Right kidney (tissue), 1 donor: Measurements from ENCODE around the gene ST6GALNAC3.

ENCODE experiments used
- DNase-seq: peaks from one replicate; pipeline ENCODE4 v3.0.0-alpha.2; 2016

ST6GALNAC3 gene

DNA sequence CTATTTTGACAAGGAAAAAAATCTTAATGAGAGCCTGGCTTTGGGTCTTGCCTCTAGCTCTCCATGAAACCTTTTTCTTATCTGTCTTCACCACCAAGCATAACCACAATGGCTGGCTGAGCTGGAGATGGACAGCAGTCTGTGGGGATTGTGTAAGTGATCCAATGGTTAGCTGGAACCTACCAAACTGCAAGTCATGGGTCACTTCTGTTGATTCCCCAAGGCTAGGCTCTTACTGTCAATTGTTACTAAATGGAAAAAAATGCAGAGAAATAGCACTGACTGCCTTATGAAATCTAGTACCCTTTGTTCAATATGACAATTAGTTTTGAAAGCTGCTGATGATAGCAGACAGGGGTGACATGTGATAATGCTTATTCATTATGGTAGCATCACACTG is 359.0 kb downstream of the ST6GALNAC3 start:
- no peak for DNase-seq

- DNase-seq = no peak
Measured at GRCh38 chr1:76443217-76443616, 368.7 kb downstream of the ST6GALNAC3 start.

GRCh38 chr1:76444773-76445172 is 370.2 kb downstream of the ST6GALNAC3 start:
- no peak for DNase-seq

GRCh38 chr1:76450229-76450628 is 375.7 kb downstream of the ST6GALNAC3 start:
- DNase-seq = no peak

DNA sequence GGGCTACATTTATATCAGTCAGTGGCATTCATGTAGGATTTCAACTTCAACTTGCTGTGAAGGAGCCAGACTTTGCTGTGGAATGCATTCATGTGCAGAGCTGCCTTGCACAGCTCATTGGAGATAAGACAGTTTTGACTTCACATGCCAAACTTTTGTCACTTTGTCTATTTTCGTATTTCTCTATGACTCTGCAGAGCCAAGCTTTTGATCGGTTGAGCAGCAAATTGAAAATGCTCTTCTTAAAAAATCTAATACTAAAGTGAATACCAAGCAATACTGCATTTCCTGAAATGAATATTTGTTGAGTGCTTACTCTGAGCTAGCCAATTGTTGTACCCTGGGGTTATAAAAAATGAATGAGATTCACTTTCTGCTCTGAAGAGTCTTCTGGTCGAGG is 388.7 kb downstream of the ST6GALNAC3 start:
- no peak for DNase-seq

GRCh38 chr1:76463849-76464248 is 389.3 kb downstream of the ST6GALNAC3 start:
- no peak for DNase-seq

GRCh38 chr1:76465030-76465429 is 390.5 kb downstream of the ST6GALNAC3 start:
- no peak for DNase-seq

DNA sequence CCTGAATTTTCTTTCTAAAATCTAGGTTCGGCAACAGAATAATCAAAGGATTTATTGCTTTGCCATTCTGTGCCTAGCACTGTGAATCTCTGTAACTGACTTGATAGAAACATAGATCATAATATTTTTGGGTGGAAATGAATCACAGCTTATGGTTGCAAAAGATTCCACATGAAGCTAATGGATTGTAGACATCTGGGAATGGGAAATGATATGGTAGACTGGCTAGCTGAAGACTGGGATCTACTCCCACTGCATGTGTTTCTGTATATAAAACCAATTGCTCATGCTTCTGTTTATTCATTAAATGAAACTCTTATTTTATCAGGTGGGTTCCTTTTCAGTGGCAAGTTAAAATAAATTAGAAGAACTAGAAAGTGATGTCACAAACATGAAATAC is 395.6 kb downstream of the ST6GALNAC3 start:
- no peak for DNase-seq

DNA sequence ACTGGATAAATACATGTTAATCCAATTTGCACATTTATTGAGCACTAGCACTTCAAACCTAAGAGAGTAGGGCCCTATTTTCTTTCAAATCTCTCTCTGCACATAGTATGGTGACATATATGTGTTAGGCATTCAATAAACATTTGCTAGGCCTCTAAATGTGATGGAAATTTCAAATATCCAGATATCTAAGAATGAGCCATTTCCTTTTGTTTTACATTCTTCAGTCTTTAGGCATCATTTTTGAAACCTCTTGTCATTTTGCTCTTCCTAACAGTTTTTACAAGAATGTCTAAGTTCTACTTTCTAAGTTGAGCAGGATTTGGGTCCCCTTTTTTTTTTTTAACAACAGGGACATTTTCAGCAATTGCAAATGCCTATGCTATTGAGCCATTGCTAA is 397.0 kb downstream of the ST6GALNAC3 start:
- DNase-seq = no peak

GRCh38 chr1:76473591-76473990 is 399.0 kb downstream of the ST6GALNAC3 start:
- no peak for DNase-seq

DNA sequence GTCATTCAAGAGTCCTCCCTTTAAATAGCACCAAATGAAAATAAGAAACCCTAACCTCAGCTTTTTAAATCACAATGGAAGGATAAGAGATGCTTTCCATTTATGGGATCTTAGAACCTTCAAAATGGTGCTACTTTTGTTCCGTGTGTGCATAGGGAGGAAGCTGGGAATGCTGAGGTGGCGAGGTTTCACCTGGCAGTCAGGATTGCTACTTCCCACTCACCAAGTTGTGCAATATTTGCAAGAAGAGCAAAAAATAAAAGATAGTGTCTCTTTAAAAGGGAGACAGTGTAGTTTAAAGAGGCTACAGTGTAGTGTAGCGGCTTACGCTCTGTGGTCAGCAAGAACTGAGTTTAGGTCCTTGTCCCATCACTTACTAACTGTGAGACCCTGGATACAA is 400.4 kb downstream of the ST6GALNAC3 start:
- no peak for DNase-seq

- DNase-seq = no peak
Measured at GRCh38 chr1:76477156-76477555, 402.6 kb downstream of the ST6GALNAC3 start.

GRCh38 chr1:76480827-76481226 is 406.3 kb downstream of the ST6GALNAC3 start:
- DNase-seq = no peak

DNA sequence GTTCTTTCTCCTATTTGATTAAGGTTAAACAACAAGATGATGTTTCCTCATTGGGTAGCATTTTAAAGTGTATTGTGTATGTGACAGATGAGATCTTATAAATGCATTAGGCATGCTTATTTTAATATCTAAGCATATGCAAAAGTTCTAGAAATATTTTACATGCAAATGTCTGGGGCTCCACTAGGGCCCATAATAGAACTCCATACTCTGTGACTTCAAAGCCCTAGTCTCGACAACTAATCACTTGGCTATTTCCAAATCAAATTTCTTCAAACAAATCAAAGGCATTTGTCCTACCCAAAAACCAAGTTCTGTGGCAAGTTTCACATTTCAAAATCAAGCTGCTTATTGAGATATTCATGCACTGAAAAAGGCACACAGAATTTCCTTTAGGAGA is 407.1 kb downstream of the ST6GALNAC3 start:
- no peak for DNase-seq

DNA sequence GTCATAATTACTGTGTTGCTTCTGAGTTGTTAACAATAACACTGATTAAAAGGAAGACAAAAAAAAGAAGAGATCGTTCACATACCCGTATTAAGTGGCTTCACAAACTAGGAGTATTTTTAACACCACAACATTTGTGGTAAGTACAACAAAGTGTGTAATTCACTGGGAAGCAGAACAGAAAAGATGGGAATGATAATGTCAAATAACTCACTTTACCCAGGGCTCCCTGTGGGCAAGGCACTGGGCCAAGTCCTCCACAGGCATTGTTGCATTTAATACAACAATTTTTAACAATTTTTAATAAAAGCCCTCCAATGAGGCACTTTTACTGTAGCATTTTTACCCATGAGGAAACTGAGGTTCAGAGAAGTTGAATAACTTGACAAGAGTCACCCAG is 407.7 kb downstream of the ST6GALNAC3 start:
- no peak for DNase-seq

DNA sequence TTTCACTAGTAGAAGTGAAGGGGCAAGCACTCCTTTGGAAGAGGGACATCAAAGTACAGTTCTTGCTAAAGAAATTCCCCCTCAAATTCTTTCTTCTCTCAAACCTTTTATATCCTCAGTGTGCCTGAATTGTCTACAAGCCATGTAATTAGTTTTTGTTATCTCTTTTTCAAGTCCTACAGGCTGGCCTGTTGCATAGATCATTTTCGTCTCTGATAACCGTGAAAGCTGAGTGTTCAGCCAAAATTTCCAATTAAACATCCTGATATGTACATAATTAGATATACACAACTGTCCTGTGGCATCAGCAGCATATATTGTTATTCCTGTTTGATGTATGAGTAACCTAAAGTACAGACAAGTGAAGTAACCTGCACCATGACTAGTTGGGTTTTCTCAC is 417.2 kb downstream of the ST6GALNAC3 start:
- no peak for DNase-seq

GRCh38 chr1:76492752-76493430 is 418.3 kb downstream of the ST6GALNAC3 start:
- DNase-seq = no peak

- no peak for DNase-seq
Measured at GRCh38 chr1:76494807-76495206, 420.3 kb downstream of the ST6GALNAC3 start.

- DNase-seq = no peak
Measured at GRCh38 chr1:76496871-76497270, 422.3 kb downstream of the ST6GALNAC3 start.

DNA sequence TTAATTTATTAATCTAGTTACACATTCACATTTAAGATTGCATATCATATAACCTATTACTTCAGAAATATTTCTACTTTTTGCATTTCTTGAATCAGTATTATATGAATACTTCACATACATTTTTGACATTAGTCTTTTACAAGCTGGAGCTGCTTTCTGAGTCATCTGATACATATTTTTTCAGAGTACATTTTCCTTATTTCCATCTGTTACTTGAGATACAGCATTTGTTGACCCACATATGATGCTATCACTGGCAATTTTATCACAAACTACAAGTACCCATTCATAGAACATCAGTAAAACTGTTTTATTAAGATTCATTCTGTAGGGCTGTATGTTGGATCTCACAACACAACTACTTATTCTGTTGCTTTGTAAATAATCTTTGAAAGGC is 425.6 kb downstream of the ST6GALNAC3 start:
- no peak for DNase-seq

- DNase-seq = no peak
Measured at GRCh38 chr1:76501136-76501535, 426.6 kb downstream of the ST6GALNAC3 start.

- DNase-seq = no peak
Measured at GRCh38 chr1:76501586-76502219, 427.2 kb downstream of the ST6GALNAC3 start.

- DNase-seq = no peak
Measured at GRCh38 chr1:76503100-76503499, 428.6 kb downstream of the ST6GALNAC3 start.

DNA sequence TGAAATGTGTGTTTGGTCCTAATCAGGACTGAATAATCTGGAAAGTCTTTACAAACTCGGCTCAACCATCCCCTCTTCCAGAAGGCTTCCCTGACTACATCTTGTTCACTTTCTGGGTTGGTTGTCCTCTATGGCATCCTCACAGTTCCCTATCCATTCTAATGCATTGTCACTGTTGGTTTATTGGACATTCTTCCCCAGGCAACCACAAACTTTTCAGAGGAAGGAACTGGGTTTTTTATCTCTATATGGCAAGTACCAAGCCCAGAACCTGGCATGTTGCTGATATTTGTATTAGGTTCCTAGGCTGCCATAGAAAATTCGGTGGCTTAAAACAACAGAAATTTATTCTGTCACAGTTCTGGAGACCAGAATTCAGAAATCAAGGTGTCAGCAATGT is 429.2 kb downstream of the ST6GALNAC3 start:
- no peak for DNase-seq
